Measurements from ENCODE around the gene LTC4S.

GRCh38 chr5:179758955-179759354 is 34.8 kb upstream of the LTC4S start:
- TF ChIP-seq CTCF (IDR thresholded peaks at IDR 0.05; ENCODE audit: low read length) = no peak
- no peak for TF ChIP-seq EZH2 (IDR thresholded peaks at IDR 0.05; ENCODE audit: borderline replicate concordance, low read length)

All from OCI-LY1 (cell line).